Mucosa of descending colon (tissue), 3 donors: ENCODE data around the gene FJX1. TPM values are rescaled to one million over a fixed set of nuclear protein-coding genes. Genes with fewer than 3 reads are reported as not detected.

Experiments used
- ATAC-seq: fragments of 200-7000 bp; cut with Tn5 transposase; one replicate; pipeline ENCODE4 v1.9.1; 2020; ENCODE audit warnings: mild to moderate bottlenecking, moderate library complexity
- DNase-seq, 3 donors: peaks; one replicate each; pipeline ENCODE4 v3.0.0-alpha.2; 2020
- H3K36me3 ChIP-seq: fragments of 200-600 bp; one replicate; pipeline ENCODE4 v1.8.0; 2021; ENCODE audit warnings: low read depth, mild to moderate bottlenecking
- H3K4me1 ChIP-seq: fragments of 200-600 bp; one replicate; pipeline ENCODE4 v1.8.0; 2021; ENCODE audit warnings: low read depth, mild to moderate bottlenecking
- H3K4me3 ChIP-seq: fragments of 200-600 bp; one replicate; pipeline ENCODE4 v1.8.0; 2021; ENCODE audit warnings: mild to moderate bottlenecking
- H3K9me3 ChIP-seq: fragments of 200-600 bp; one replicate; pipeline ENCODE4 v1.8.0; 2021; ENCODE audit warnings: mild to moderate bottlenecking
- CTCF ChIP-seq: fragments of 200-600 bp; IDR thresholded peaks from one replicate; pipeline ENCODE4 v1.8.0; 2022; ENCODE audit warnings: antibody characterized with exemption, mild to moderate bottlenecking
- intact Hi-C, 2 donors: fragments of 100-400 bp; cut with DNase I in 1 of 2; cut with micrococcal nuclease in 1 of 2; formaldehyde crosslinking; loops; one replicate each; pipeline versions ENCODE4 v1.11.0 to v1.11.1; 2022; cut with DNase I, micrococcal nuclease
- total RNA-seq, 3 donors: library from RNA; stranded (reverse); fragmentation: NEBNext Ultra II Directional in 2 of 3; extraction: Animal tissue kit (Norgen Biotek cat#: 25700) in 2 of 3; gene quantifications; one replicate each; pipeline versions ENCODE4 v1.2.1 to v1.2.4, GENCODE V29; 2021 to 2023
- donor health status: DM: no; HTN: no; CAD: no; lungs with moderate emphysema.
- donor health status: DM: no; HTN: no; CAD: no.
- donor health status: DM: no; HTN: yes; CAD: no.

FJX1 gene
- total RNA-seq, 3 donors from 2014 or later, result 0.36 to 1.7 (median 0.84) TPM

GRCh38 chr11:35606206-35606605 lies 12.1 kb upstream of the FJX1 start:
- H3K4me1 ChIP-seq, result no peaks in the 10 kb centered on the region
- H3K4me3 ChIP-seq, result no peak overlapping the region
- DNase-seq (no peak), ATAC-seq (no peak)
- H3K9me3 ChIP-seq, result no peaks in the 10 kb centered on the region
- TF ChIP-seq CTCF, result no peak
- intact Hi-C loops, result no loop called here
- no peaks in the 10 kb centered on the region for H3K36me3 ChIP-seq

GRCh38 chr11:35608502-35608901 lies 9.8 kb upstream of the FJX1 start:
- ATAC-seq, result no peak
- intact Hi-C loops, result no loop called here

GRCh38 chr11:35609656-35610055 lies 8.6 kb upstream of the FJX1 start:
- Histone ChIP-seq H3K36me3 (no peaks in the 10 kb centered on the region), H3K4me3 (no peak overlapping the region), H3K4me1 (no peaks in the 10 kb centered on the region), H3K9me3 (no peaks in the 10 kb centered on the region)
- intact Hi-C loops, result no loop called here
- ATAC-seq (no peak), DNase-seq (no peak)
- TF ChIP-seq CTCF, result no peak

More at GRCh38 chr11:35608502-35608901, 9.8 kb upstream of the FJX1 start:
- Histone ChIP-seq H3K4me1 (no peaks in the 10 kb centered on the region), H3K4me3 (no peak overlapping the region), H3K36me3 (no peaks in the 10 kb centered on the region), H3K9me3 (no peaks in the 10 kb centered on the region)
- DNase-seq, result no peak
- no peak for TF ChIP-seq CTCF

GRCh38 chr11:35610631-35611030 lies 7.6 kb upstream of the FJX1 start:
- ATAC-seq, result no peak

GRCh38 chr11:35611741-35612140 lies 6.5 kb upstream of the FJX1 start:
- intact Hi-C loops, result no loop called here

More at GRCh38 chr11:35610631-35611030, 7.6 kb upstream of the FJX1 start:
- Histone ChIP-seq H3K36me3 (no peaks in the 10 kb centered on the region), H3K9me3 (no peaks in the 10 kb centered on the region), H3K4me3 (no peak overlapping the region), H3K4me1 (no peaks in the 10 kb centered on the region)
- no peak for DNase-seq
- intact Hi-C loops, result no loop called here
- no peak for TF ChIP-seq CTCF

More at GRCh38 chr11:35611741-35612140, 6.5 kb upstream of the FJX1 start:
- no peak for TF ChIP-seq CTCF
- no peaks in the 10 kb centered on the region for H3K4me1 ChIP-seq
- H3K4me3 ChIP-seq, result no peak overlapping the region
- ATAC-seq, result no peak
- no peak for DNase-seq
- no peaks in the 10 kb centered on the region for H3K9me3 ChIP-seq
- H3K36me3 ChIP-seq, result no peaks in the 10 kb centered on the region
